WTC11 (cell line): ENCODE results near the gene SNTA1.

ENCODE experiments used
- ATF1 ChIP-seq: sonication (generic); formaldehyde crosslinking; IDR thresholded peaks from 2 replicates; pipeline ENCODE4 v1.8.1; 2023; ENCODE audit warnings: mild to moderate bottlenecking, moderate library complexity, missing genetic modification reagents
- ATF3 ChIP-seq: sonication (generic); formaldehyde crosslinking; conservative IDR thresholded peaks from 2 replicates; pipeline ENCODE4 v1.8.1; 2022; ENCODE audit warnings: mild to moderate bottlenecking, missing genetic modification reagents
- ATF6 ChIP-seq: sonication (generic); formaldehyde crosslinking; IDR thresholded peaks from 2 replicates; pipeline ENCODE4 v1.8.1; 2023; ENCODE audit warnings: mild to moderate bottlenecking, missing genetic modification reagents
- CTCF ChIP-seq: fragments of 200-600 bp; IDR thresholded peaks from 2 replicates; pipeline ENCODE4 v1.8.0; 2022; ENCODE audit warnings: antibody characterized with exemption
- FOXJ3 ChIP-seq: sonication (generic); formaldehyde crosslinking; IDR thresholded peaks from 2 replicates; pipeline ENCODE4 v1.9.0; 2021; ENCODE audit warnings: missing genetic modification reagents, mild to moderate bottlenecking, borderline replicate concordance
- MAX ChIP-seq: sonication (generic); formaldehyde crosslinking; IDR thresholded peaks from 2 replicates; pipeline ENCODE4 v1.8.0; 2022; ENCODE audit warnings: mild to moderate bottlenecking, missing genetic modification reagents
- NFYB ChIP-seq: sonication (generic); formaldehyde crosslinking; conservative IDR thresholded peaks from 2 replicates; pipeline ENCODE4 v1.8.0; 2022; ENCODE audit warnings: low read depth, missing genetic modification reagents
- NR2C2 ChIP-seq: sonication (generic); formaldehyde crosslinking; IDR thresholded peaks from 2 replicates; pipeline ENCODE4 v1.8.0; 2022; ENCODE audit warnings: mild to moderate bottlenecking, missing genetic modification reagents
- ZNF138 ChIP-seq: sonication (generic); formaldehyde crosslinking; conservative IDR thresholded peaks from 2 replicates; pipeline ENCODE4 v1.8.1; 2022; ENCODE audit warnings: mild to moderate bottlenecking, moderate library complexity, missing genetic modification reagents
- ZNF232 ChIP-seq: sonication (generic); formaldehyde crosslinking; IDR thresholded peaks from 2 replicates; pipeline ENCODE4 v1.8.0; 2022; ENCODE audit warnings: mild to moderate bottlenecking, missing genetic modification reagents
- ZNF263 ChIP-seq: sonication (generic); formaldehyde crosslinking; IDR thresholded peaks from 2 replicates; pipeline ENCODE4 v1.8.1; 2022; ENCODE audit warnings: low read depth, mild to moderate bottlenecking, moderate library complexity, missing genetic modification reagents
- ZSCAN18 ChIP-seq: fragments of 250-450 bp; sonication (Bioruptor Pico); IDR thresholded peaks from 2 replicates; pipeline ENCODE4 v2.1.2; 2022; ENCODE audit warnings: mild to moderate bottlenecking, moderate library complexity

GRCh38 chr20:33434434-33434833 lies 9.1 kb downstream of the SNTA1 start:
- TF ChIP-seq CTCF (no peak), ZNF138 (CRISPR knock-in tag) (no peak), ZSCAN18 (CRISPR knock-in tag) (no peak), ZNF232 (CRISPR knock-in tag) (no peak), ATF6 (CRISPR knock-in tag) (no peak), MAX (CRISPR knock-in tag) (no peak), ATF1 (no peak), ATF3 (no peak), ZNF263 (CRISPR knock-in tag) (no peak), NFYB (no peak), FOXJ3 (CRISPR knock-in tag) (no peak), NR2C2 (CRISPR knock-in tag) (no peak)
